MM.1S (cell line): ENCODE data around the gene CDC14A.

Source experiments
- DNase-seq: peaks from one replicate; pipeline ENCODE4 v3.0.0-alpha.2; 2015
- H2AFZ ChIP-seq: fragments of 300-600 bp; sonication (generic); 2 replicates; pipeline ENCODE4 v1.6.0; 2016; ENCODE audit warnings: antibody characterized with exemption, low read length
- H3F3A ChIP-seq: fragments of 300-600 bp; sonication (generic); 2 replicates; pipeline ENCODE4 v1.6.1; 2016; ENCODE audit warnings: mild to moderate bottlenecking, antibody characterized with exemption, low read length, moderate library complexity, mixed read lengths; ENCODE audit not compliant: insufficient read depth
- H3K27ac ChIP-seq: fragments of 300-600 bp; sonication (generic); 2 replicates; pipeline ENCODE4 v1.5.1; 2016; ENCODE audit warnings: mild to moderate bottlenecking, low read length
- H3K27me3 ChIP-seq: fragments of 300-600 bp; sonication (generic); replicated peaks from 2 replicates; pipeline ENCODE4 v1.6.0; 2016; ENCODE audit warnings: low read length; ENCODE audit not compliant: insufficient read depth
- H3K36me3 ChIP-seq: fragments of 300-600 bp; sonication (generic); replicated peaks from 2 replicates; pipeline ENCODE4 v1.6.1; 2016; ENCODE audit warnings: mild to moderate bottlenecking, low read length, mixed read lengths; ENCODE audit not compliant: insufficient read depth
- H3K4me1 ChIP-seq: fragments of 300-600 bp; sonication (generic); 2 replicates; pipeline ENCODE4 v1.6.1; 2016; ENCODE audit warnings: low read length, mixed read lengths
- H3K4me2 ChIP-seq: fragments of 300-600 bp; sonication (generic); 2 replicates; pipeline ENCODE4 v1.6.0; 2016; ENCODE audit warnings: low read depth, low read length
- H3K4me3 ChIP-seq: fragments of 300-600 bp; sonication (generic); 2 replicates; pipeline ENCODE4 v1.5.1; 2016; ENCODE audit warnings: low read length, mixed read lengths
- H3K79me2 ChIP-seq: fragments of 300-600 bp; sonication (generic); 2 replicates; pipeline ENCODE4 v1.6.1; 2016; ENCODE audit warnings: mixed run types, low read length, mixed read lengths
- H3K9ac ChIP-seq: fragments of 300-600 bp; sonication (generic); 2 replicates; pipeline ENCODE4 v1.6.1; 2016; ENCODE audit warnings: low read length, mixed read lengths
- H3K9me2 ChIP-seq: fragments of 300-600 bp; sonication (generic); replicated peaks from 2 replicates; pipeline ENCODE4 v1.6.1; 2016; ENCODE audit warnings: mild to moderate bottlenecking, low read length, mixed read lengths; ENCODE audit not compliant: insufficient read depth
- H3K9me3 ChIP-seq: fragments of 300-600 bp; sonication (generic); replicated peaks from 2 replicates; pipeline ENCODE4 v1.6.1; 2016; ENCODE audit warnings: mild to moderate bottlenecking, low read length, mixed read lengths; ENCODE audit not compliant: insufficient read depth
- H4K20me1 ChIP-seq: fragments of 300-600 bp; sonication (generic); 2 replicates; pipeline ENCODE4 v1.6.1; 2016; ENCODE audit warnings: mild to moderate bottlenecking, low read length, moderate library complexity, mixed read lengths; ENCODE audit not compliant: insufficient read depth
- CTCF ChIP-seq: fragments of 300-600 bp; sonication (generic); IDR thresholded peaks from 2 replicates; pipeline ENCODE4 v1.5.1; 2016; ENCODE audit warnings: antibody characterized with exemption, low read length, mixed read lengths
- EZH2 ChIP-seq: fragments of 300-600 bp; sonication (generic); optimal IDR thresholded peaks from 2 replicates; pipeline ENCODE3; 2017; ENCODE audit warnings: low read depth, mild to moderate bottlenecking, antibody characterized with exemption, low read length, mixed read lengths
- EZH2phosphoT487 ChIP-seq: fragments of 300-600 bp; sonication (generic); IDR thresholded peaks from 2 replicates; pipeline ENCODE4 v1.6.1; 2018; ENCODE audit warnings: antibody characterized with exemption, low read length

The CDC14A gene

GRCh38 chr1:100526894-100527293 lies 174.6 kb downstream of the CDC14A start:
- Histone ChIP-seq H3K9ac (no peak overlapping the region), H3F3A (peaks cover 9% of the 10 kb centered on the region), H3K9me2 (no peaks in the 10 kb centered on the region), H3K27ac (no peak overlapping the region), H3K9me3 (no peaks in the 10 kb centered on the region), H3K27me3 (no peaks in the 10 kb centered on the region), H3K4me1 (peaks cover 28% of the 10 kb centered on the region), H4K20me1 (no peaks in the 10 kb centered on the region), H2AFZ (no peak overlapping the region), H3K4me3 (no peak overlapping the region), H3K4me2 (no peak overlapping the region), H3K79me2 (no peaks in the 10 kb centered on the region), H3K36me3 (no peaks in the 10 kb centered on the region)
- no peak for DNase-seq
- TF ChIP-seq CTCF, result no peak
- no peak for TF ChIP-seq EZH2phosphoT487
- no peak for TF ChIP-seq EZH2

GRCh38 chr1:100528871-100529270 lies 176.6 kb downstream of the CDC14A start:
- H3K9me2 ChIP-seq, result no peaks in the 10 kb centered on the region
- H3K27ac ChIP-seq, result no peak overlapping the region
- H3K79me2 ChIP-seq, result no peaks in the 10 kb centered on the region
- DNase-seq, result no peak
- no peak for TF ChIP-seq EZH2
- no peak for TF ChIP-seq EZH2phosphoT487
- no peak for TF ChIP-seq CTCF
- H3K4me1 ChIP-seq, result peaks cover 15% of the 10 kb centered on the region
- H3F3A ChIP-seq, result peaks cover 9% of the 10 kb centered on the region
- no peaks in the 10 kb centered on the region for H3K27me3 ChIP-seq
- H4K20me1 ChIP-seq, result no peaks in the 10 kb centered on the region
- H3K9ac ChIP-seq, result no peak overlapping the region
- H2AFZ ChIP-seq, result no peak overlapping the region
- H3K4me2 ChIP-seq, result no peak overlapping the region
- no peaks in the 10 kb centered on the region for H3K9me3 ChIP-seq
- H3K36me3 ChIP-seq, result no peaks in the 10 kb centered on the region
- no peak overlapping the region for H3K4me3 ChIP-seq

- no peaks in the 10 kb centered on the region for H3K36me3 ChIP-seq
- H3K27ac ChIP-seq, result no peak overlapping the region
- peaks cover 19% of the 10 kb centered on the region for H3K4me1 ChIP-seq
- H3K9me2 ChIP-seq, result no peaks in the 10 kb centered on the region
- TF ChIP-seq EZH2, result no peak
- no peak for TF ChIP-seq CTCF
- TF ChIP-seq EZH2phosphoT487, result no peak
- H3K9ac ChIP-seq, result no peak overlapping the region
- no peak overlapping the region for H3K4me3 ChIP-seq
- no peak overlapping the region for H2AFZ ChIP-seq
- no peaks in the 10 kb centered on the region for H3K9me3 ChIP-seq
- H3K79me2 ChIP-seq, result no peaks in the 10 kb centered on the region
- H3K27me3 ChIP-seq, result no peaks in the 10 kb centered on the region
- no peaks in the 10 kb centered on the region for H4K20me1 ChIP-seq
- DNase-seq, result no peak
- peaks cover 9% of the 10 kb centered on the region for H3F3A ChIP-seq
- H3K4me2 ChIP-seq, result 0 out of 2 replicates have a peak overlapping the region, but pooled peaks have one; percentile 6
Measured at GRCh38 chr1:100530141-100530540, 177.8 kb downstream of the CDC14A start.
